GM19193 (cell line): ENCODE results near the gene HOXB4.

ENCODE experiments used
- POLR2A ChIP-seq: IDR thresholded peaks from 4 replicates; pipeline ENCODE4 v1.6.1; 2011; ENCODE audit not compliant: insufficient read depth, insufficient read length; ENCODE audit errors: extremely low read depth

HOXB4 gene

GRCh38 chr17:48589831-48590606 is 11.9 kb upstream of the HOXB4 start, which contains the start of gene HOXB3:
HOXB3 (minus strand) TSS chr17:48590241; CDS start chr17:48552474, 37,767 bp downstream.
- peak; percentile 19 for TF ChIP-seq POLR2A

GRCh38 chr17:48589060-48589830 is 11.1 kb upstream of the HOXB4 start:
- no peak for TF ChIP-seq POLR2A

- no peak for TF ChIP-seq POLR2A
Measured at GRCh38 chr17:48588528-48588927, 10.4 kb upstream of the HOXB4 start.

GRCh38 chr17:48588074-48588415 is 9.9 kb upstream of the HOXB4 start:
- TF ChIP-seq POLR2A: no peak

- TF ChIP-seq POLR2A: no peak
Measured at GRCh38 chr17:48587276-48588073, 9.3 kb upstream of the HOXB4 start.

- TF ChIP-seq POLR2A: no peak
Measured at GRCh38 chr17:48586355-48587258, 8.5 kb upstream of the HOXB4 start.

GRCh38 chr17:48584223-48584741 is 6.1 kb upstream of the HOXB4 start:
- no peak for TF ChIP-seq POLR2A

GRCh38 chr17:48583708-48584222 is 5.6 kb upstream of the HOXB4 start:
- no peak for TF ChIP-seq POLR2A

- TF ChIP-seq POLR2A: no peak
Measured at GRCh38 chr17:48582750-48583069, 4.6 kb upstream of the HOXB4 start.

GRCh38 chr17:48579760-48580554 is 1.8 kb upstream of the HOXB4 start:
- TF ChIP-seq POLR2A: no peak

GRCh38 chr17:48579471-48579759 is 1.3 kb upstream of the HOXB4 start:
- no peak for TF ChIP-seq POLR2A

GRCh38 chr17:48578616-48579470 is 693 bp upstream of the HOXB4 start:
- TF ChIP-seq POLR2A: peak; percentile 16
